ENCODE data around the gene SLC1A3. TPM values are rescaled to one million over a fixed set of nuclear protein-coding genes. Genes with fewer than 3 reads are reported as not detected.
A peak's percentile ranks its signal among the peaks of the same experiment; 100 is the strongest.

SLC1A3 gene
- total and polyA plus RNA-seq, 7 experiments from 2014 or later = 0.32 to 3.1 (median 0.62) TPM; not detected in 3

GRCh38 chr5:36666274-36666673 lies 59.9 kb downstream of the SLC1A3 start:
- Histone ChIP-seq H3K36me3 (ENCODE audit: control insufficient read depth in 2 of 3, insufficient read depth in 3 of 3, low read length in 3 of 3) (no peaks in the 10 kb centered on the region), H3K4me1 (ENCODE audit: control insufficient read depth in 2 of 2, insufficient read depth in 2 of 2, low read length in 2 of 2) (no peaks in the 10 kb centered on the region), H3K27ac (ENCODE audit: low read depth, low read length) (no peak overlapping the region), H3K4me3 (ENCODE audit: low read length) (no peak overlapping the region), H3K27me3 (ENCODE audit: control insufficient read depth in 2 of 2, insufficient read depth in 2 of 2, low read length in 2 of 2) (no peaks in the 10 kb centered on the region), H3K9me3 (ENCODE audit: control insufficient read depth in 2 of 3, low read length in 3 of 3) (no peaks in the 10 kb centered on the region)
- H3K9me3 Mint-ChIP-seq = no peaks in the 10 kb centered on the region
- no peak for ATAC-seq
- no peak overlapping the region for H3K27ac Mint-ChIP-seq
- CTCF ChIA-PET = no interaction called here
- POLR2A ChIA-PET = no interaction called here
- H3K27me3 Mint-ChIP-seq = peaks cover 0 to 15% (median 14%) of the 10 kb centered on the region in 5 donors
- no peak overlapping the region for H3K4me3 Mint-ChIP-seq
- intact Hi-C loops (cut with micrococcal nuclease) = no loop called here
- H3K36me3 Mint-ChIP-seq = peaks cover 0 to 3% (median 0%) of the 10 kb centered on the region in 5 donors
- no peak for DNase-seq
- H3K4me1 Mint-ChIP-seq = no peaks in the 10 kb centered on the region

- Mint-ChIP-seq H3K4me1 (no peaks in the 10 kb centered on the region), H3K4me3 (no peak overlapping the region), H3K9me3 (no peaks in the 10 kb centered on the region), H3K27ac (no peak overlapping the region), H3K27me3 (peaks cover 0 to 15% (median 14%) of the 10 kb centered on the region in 5 donors), H3K36me3 (peaks cover 0 to 3% (median 0%) of the 10 kb centered on the region in 5 donors)
- Histone ChIP-seq H3K36me3 (ENCODE audit: control insufficient read depth in 2 of 3, insufficient read depth in 3 of 3, low read length in 3 of 3) (no peaks in the 10 kb centered on the region), H3K4me3 (ENCODE audit: low read length) (no peak overlapping the region), H3K4me1 (ENCODE audit: control insufficient read depth in 2 of 2, insufficient read depth in 2 of 2, low read length in 2 of 2) (no peaks in the 10 kb centered on the region), H3K27me3 (ENCODE audit: control insufficient read depth in 2 of 2, insufficient read depth in 2 of 2, low read length in 2 of 2) (no peaks in the 10 kb centered on the region), H3K9me3 (ENCODE audit: control insufficient read depth in 2 of 3, low read length in 3 of 3) (no peaks in the 10 kb centered on the region), H3K27ac (ENCODE audit: low read depth, low read length) (no peak overlapping the region)
- CTCF ChIA-PET = no interaction called here
- ATAC-seq (no peak), DNase-seq (no peak)
- intact Hi-C loops (cut with micrococcal nuclease) = no loop called here
- POLR2A ChIA-PET = no interaction called here
Observed at GRCh38 chr5:36666986-36667385, 60.6 kb downstream of the SLC1A3 start.

GRCh38 chr5:36667824-36668223 lies 61.4 kb downstream of the SLC1A3 start:
- Histone ChIP-seq H3K27ac (ENCODE audit: low read depth, low read length) (no peak overlapping the region), H3K36me3 (ENCODE audit: control insufficient read depth in 2 of 3, insufficient read depth in 3 of 3, low read length in 3 of 3) (no peaks in the 10 kb centered on the region), H3K27me3 (ENCODE audit: control insufficient read depth in 2 of 2, insufficient read depth in 2 of 2, low read length in 2 of 2) (no peaks in the 10 kb centered on the region), H3K4me3 (ENCODE audit: low read length) (no peak overlapping the region), H3K4me1 (ENCODE audit: control insufficient read depth in 2 of 2, insufficient read depth in 2 of 2, low read length in 2 of 2) (no peaks in the 10 kb centered on the region), H3K9me3 (ENCODE audit: control insufficient read depth in 2 of 3, low read length in 3 of 3) (no peaks in the 10 kb centered on the region)
- ATAC-seq (no peak), DNase-seq (no peak)
- Mint-ChIP-seq H3K36me3 (peaks cover 0 to 3% (median 0%) of the 10 kb centered on the region in 5 donors), H3K27me3 (peaks cover 0 to 14% (median 10%) of the 10 kb centered on the region in 5 donors), H3K4me3 (no peak overlapping the region), H3K9me3 (no peaks in the 10 kb centered on the region), H3K4me1 (no peaks in the 10 kb centered on the region), H3K27ac (no peak overlapping the region)
- intact Hi-C loops (cut with micrococcal nuclease) = no loop called here
- ChIA-PET POLR2A (no interaction called here), CTCF (no interaction called here)

GRCh38 chr5:36669015-36669651 lies 62.7 kb downstream of the SLC1A3 start:
- H3K4me1 Mint-ChIP-seq = no peaks in the 10 kb centered on the region
- Histone ChIP-seq H3K4me1 (ENCODE audit: control insufficient read depth in 2 of 2, insufficient read depth in 2 of 2, low read length in 2 of 2) (no peaks in the 10 kb centered on the region), H3K36me3 (ENCODE audit: control insufficient read depth in 2 of 3, insufficient read depth in 3 of 3, low read length in 3 of 3) (no peaks in the 10 kb centered on the region), H3K27me3 (ENCODE audit: control insufficient read depth in 2 of 2, insufficient read depth in 2 of 2, low read length in 2 of 2) (no peaks in the 10 kb centered on the region), H3K4me3 (ENCODE audit: low read length) (no peak overlapping the region), H3K9me3 (ENCODE audit: control insufficient read depth in 2 of 3, low read length in 3 of 3) (no peaks in the 10 kb centered on the region), H3K27ac (ENCODE audit: low read depth, low read length) (no peak overlapping the region)
- H3K27me3 Mint-ChIP-seq = peaks cover 0 to 12% (median 9%) of the 10 kb centered on the region in 5 donors
- ChIA-PET POLR2A (no interaction called here), CTCF (no interaction called here)
- H3K4me3 Mint-ChIP-seq = no peak overlapping the region
- intact Hi-C loops (cut with micrococcal nuclease) = no loop called here
- no peak for ATAC-seq
- H3K36me3 Mint-ChIP-seq = no peaks in the 10 kb centered on the region
- H3K9me3 Mint-ChIP-seq = no peaks in the 10 kb centered on the region
- H3K27ac Mint-ChIP-seq = no peak overlapping the region
- no peak for DNase-seq

- H3K4me3 ChIP-seq (ENCODE audit: low read length) = no peak overlapping the region
- no peaks in the 10 kb centered on the region for H3K4me1 ChIP-seq (ENCODE audit: control insufficient read depth in 2 of 2, insufficient read depth in 2 of 2, low read length in 2 of 2)
- H3K9me3 Mint-ChIP-seq = no peaks in the 10 kb centered on the region
- H3K27ac Mint-ChIP-seq = no peak overlapping the region
- H3K27ac ChIP-seq (ENCODE audit: low read depth, low read length) = no peak overlapping the region
- H3K27me3 ChIP-seq (ENCODE audit: control insufficient read depth in 2 of 2, insufficient read depth in 2 of 2, low read length in 2 of 2) = no peaks in the 10 kb centered on the region
- no peak for DNase-seq
- ChIA-PET POLR2A (no interaction called here), CTCF (no interaction called here)
- no peaks in the 10 kb centered on the region for H3K9me3 ChIP-seq (ENCODE audit: control insufficient read depth in 2 of 3, low read length in 3 of 3)
- no peaks in the 10 kb centered on the region for H3K36me3 Mint-ChIP-seq
- ATAC-seq = no peak
- H3K27me3 Mint-ChIP-seq = peaks cover under 1 to 13% (median 10%) of the 10 kb centered on the region in 5 donors
- no peaks in the 10 kb centered on the region for H3K36me3 ChIP-seq (ENCODE audit: control insufficient read depth in 2 of 3, insufficient read depth in 3 of 3, low read length in 3 of 3)
- H3K4me3 Mint-ChIP-seq = no peak overlapping the region
- no peaks in the 10 kb centered on the region for H3K4me1 Mint-ChIP-seq
- intact Hi-C loops (cut with micrococcal nuclease) = no loop called here
Observed at GRCh38 chr5:36670548-36670947, 64.1 kb downstream of the SLC1A3 start.

- POLR2A ChIA-PET = no interaction called here
- ATAC-seq = no peak
- H3K27me3 ChIP-seq (ENCODE audit: control insufficient read depth in 2 of 2, insufficient read depth in 2 of 2, low read length in 2 of 2) = no peaks in the 10 kb centered on the region
- no peak overlapping the region for H3K27ac ChIP-seq (ENCODE audit: low read depth, low read length)
- no peak for DNase-seq
- Mint-ChIP-seq H3K36me3 (no peaks in the 10 kb centered on the region), H3K4me3 (no peak overlapping the region), H3K4me1 (peaks cover 0 to 5% (median 0%) of the 10 kb centered on the region in 7 donors), H3K9me3 (no peaks in the 10 kb centered on the region), H3K27me3 (peaks cover 3 to 24% (median 8%) of the 10 kb centered on the region in 5 donors), H3K27ac (no peak overlapping the region)
- H3K4me3 ChIP-seq (ENCODE audit: low read length) = no peak overlapping the region
- no peaks in the 10 kb centered on the region for H3K9me3 ChIP-seq (ENCODE audit: control insufficient read depth in 2 of 3, low read length in 3 of 3)
- no peaks in the 10 kb centered on the region for H3K4me1 ChIP-seq (ENCODE audit: control insufficient read depth in 2 of 2, insufficient read depth in 2 of 2, low read length in 2 of 2)
- CTCF ChIA-PET = no interaction called here
- H3K36me3 ChIP-seq (ENCODE audit: control insufficient read depth in 2 of 3, insufficient read depth in 3 of 3, low read length in 3 of 3) = no peaks in the 10 kb centered on the region
- intact Hi-C loops (cut with micrococcal nuclease) = no loop called here
Observed at GRCh38 chr5:36675282-36675681, 68.9 kb downstream of the SLC1A3 start.

- Mint-ChIP-seq H3K4me3 (no peak overlapping the region), H3K9me3 (no peaks in the 10 kb centered on the region), H3K27me3 (peaks cover 3 to 23% (median 8%) of the 10 kb centered on the region in 5 donors), H3K36me3 (no peaks in the 10 kb centered on the region), H3K27ac (no peak overlapping the region), H3K4me1 (peaks cover 0 to 7% (median 0%) of the 10 kb centered on the region in 7 donors)
- POLR2A ChIA-PET = no interaction called here
- Histone ChIP-seq H3K9me3 (ENCODE audit: control insufficient read depth in 2 of 3, low read length in 3 of 3) (no peaks in the 10 kb centered on the region), H3K36me3 (ENCODE audit: control insufficient read depth in 2 of 3, insufficient read depth in 3 of 3, low read length in 3 of 3) (no peaks in the 10 kb centered on the region), H3K4me1 (ENCODE audit: control insufficient read depth in 2 of 2, insufficient read depth in 2 of 2, low read length in 2 of 2) (no peaks in the 10 kb centered on the region), H3K4me3 (ENCODE audit: low read length) (no peak overlapping the region), H3K27ac (ENCODE audit: low read depth, low read length) (no peak overlapping the region), H3K27me3 (ENCODE audit: control insufficient read depth in 2 of 2, insufficient read depth in 2 of 2, low read length in 2 of 2) (no peaks in the 10 kb centered on the region)
- no peak for DNase-seq
- peak; percentile 20 for ATAC-seq
- intact Hi-C loops (cut with micrococcal nuclease) = no loop called here
- CTCF ChIA-PET = no interaction called here
Observed at GRCh38 chr5:36679221-36679989, 73.0 kb downstream of the SLC1A3 start.

Data from naive thymus-derived CD4-positive, alpha-beta T cell (primary cell).